OCI-LY3 (cell line): ENCODE results near the gene KDM3B.

ENCODE experiments used
- H2AFZ ChIP-seq: fragments of 200-600, 300-600 bp; shearing (Covaris generic); 2 replicates; pipeline ENCODE4 v1.6.0; 2014; ENCODE audit warnings: antibody characterized with exemption, low read depth, low read length
- H3K27ac ChIP-seq: fragments of 200-600, 300-600 bp; sonication (generic); 2 replicates; pipeline ENCODE4 v1.5.1; 2014; ENCODE audit warnings: mild to moderate bottlenecking, low read length, moderate library complexity, mixed read lengths
- H3K27me3 ChIP-seq: fragments of 200-600, 300-600 bp; sonication (generic); 2 replicates; pipeline ENCODE4 v1.6.1; 2014; ENCODE audit warnings: low read depth, low read length, mixed read lengths
- H3K36me3 ChIP-seq: fragments of 200-600, 300-600 bp; sonication (generic); replicated peaks from 2 replicates; pipeline ENCODE3; 2014; ENCODE audit warnings: low read depth, low read length, mixed read lengths
- H3K4me1 ChIP-seq: fragments of 300-600, 200-600 bp; sonication (generic); 2 replicates; pipeline ENCODE4 v1.6.1; 2014; ENCODE audit warnings: low read length, mixed read lengths
- H3K4me2 ChIP-seq: fragments of 200-600, 300-600 bp; sonication (generic); 2 replicates; pipeline ENCODE4 v1.6.1; 2014; ENCODE audit warnings: low read length, mixed read lengths
- H3K4me3 ChIP-seq: fragments of 300-600, 200-600 bp; sonication (generic); 2 replicates; pipeline ENCODE4 v1.5.1; 2014; ENCODE audit warnings: antibody characterized with exemption, mild to moderate bottlenecking, low read length, moderate library complexity
- H3K79me2 ChIP-seq: fragments of 300-600, 200-600 bp; shearing (Covaris generic); 2 replicates; pipeline ENCODE4 v1.6.1; 2014; ENCODE audit warnings: mild to moderate bottlenecking, low read length, mixed read lengths
- H3K9ac ChIP-seq: fragments of 300-600, 200-600 bp; shearing (Covaris generic); 2 replicates; pipeline ENCODE4 v1.6.0; 2014; ENCODE audit warnings: mild to moderate bottlenecking, low read length, moderate library complexity
- H3K9me3 ChIP-seq: fragments of 200-600, 300-600 bp; shearing (Covaris generic); 2 replicates; pipeline ENCODE4 v1.6.1; 2014; ENCODE audit warnings: low read length, mixed read lengths; ENCODE audit not compliant: insufficient read depth
- H4K20me1 ChIP-seq: fragments of 200-600, 300-600 bp; sonication (generic); 2 replicates; pipeline ENCODE4 v1.6.1; 2016; ENCODE audit warnings: low read length, mixed read lengths; ENCODE audit not compliant: insufficient read depth
- CTCF ChIP-seq: fragments of 200-600, 300-600 bp; sonication (generic); IDR thresholded peaks from 2 replicates; pipeline ENCODE4 v1.5.1; 2014; ENCODE audit warnings: antibody characterized with exemption, low read length, low read depth
- EZH2phosphoT487 ChIP-seq: fragments of 200-600 bp; shearing (Covaris generic); IDR thresholded peaks from 2 replicates; pipeline ENCODE4 v1.6.1; 2018; ENCODE audit warnings: antibody characterized with exemption, mixed run types, low read depth

Gene KDM3B

GRCh38 chr5:138441221-138441620 lies 88.7 kb downstream of the KDM3B start:
- H3K79me2 ChIP-seq, result no peaks in the 10 kb centered on the region
- H3K9me3 ChIP-seq, result no peaks in the 10 kb centered on the region
- H2AFZ ChIP-seq, result no peak overlapping the region
- no peak overlapping the region for H3K9ac ChIP-seq
- TF ChIP-seq EZH2phosphoT487, result no peak
- TF ChIP-seq CTCF, result no peak
- H3K27me3 ChIP-seq, result no peaks in the 10 kb centered on the region
- peaks cover 10% of the 10 kb centered on the region; the same call in 1 of the 2 replicates for H3K4me1 ChIP-seq
- no peak overlapping the region for H3K4me2 ChIP-seq
- no peak overlapping the region for H3K27ac ChIP-seq
- no peak overlapping the region for H3K4me3 ChIP-seq
- no peaks in the 10 kb centered on the region for H4K20me1 ChIP-seq
- H3K36me3 ChIP-seq, result peaks cover under 1% of the 10 kb centered on the region

GRCh38 chr5:138444078-138444773 lies 91.7 kb downstream of the KDM3B start:
- no peaks in the 10 kb centered on the region for H4K20me1 ChIP-seq
- no peaks in the 10 kb centered on the region for H3K79me2 ChIP-seq
- no peak overlapping the region for H3K4me3 ChIP-seq
- H3K4me2 ChIP-seq, result no peak overlapping the region
- no peak overlapping the region for H3K27ac ChIP-seq
- 0 out of 2 replicates have a peak, but pooled peaks cover 6% of the 10 kb centered on the region for H3K4me1 ChIP-seq
- no peaks in the 10 kb centered on the region for H3K9me3 ChIP-seq
- H2AFZ ChIP-seq, result no peak overlapping the region
- H3K9ac ChIP-seq, result no peak overlapping the region
- no peaks in the 10 kb centered on the region for H3K36me3 ChIP-seq
- H3K27me3 ChIP-seq, result no peaks in the 10 kb centered on the region
- TF ChIP-seq CTCF, result no peak
- no peak for TF ChIP-seq EZH2phosphoT487

- Histone ChIP-seq H3K27me3 (no peaks in the 10 kb centered on the region), H2AFZ (no peak overlapping the region), H3K27ac (no peak overlapping the region), H3K79me2 (no peaks in the 10 kb centered on the region), H3K9ac (no peak overlapping the region), H3K36me3 (no peaks in the 10 kb centered on the region), H4K20me1 (no peaks in the 10 kb centered on the region), H3K9me3 (no peaks in the 10 kb centered on the region), H3K4me2 (no peak overlapping the region), H3K4me1 (0 out of 2 replicates have a peak, but pooled peaks cover 6% of the 10 kb centered on the region), H3K4me3 (no peak overlapping the region)
- TF ChIP-seq CTCF (no peak), EZH2phosphoT487 (no peak)
Observed at GRCh38 chr5:138444774-138445546, 92.5 kb downstream of the KDM3B start.

- H3K9ac ChIP-seq, result no peak overlapping the region
Observed at GRCh38 chr5:138445547-138446271, 93.2 kb downstream of the KDM3B start.

More at GRCh38 chr5:138445547-138446271, 93.2 kb downstream of the KDM3B start:
- no peak overlapping the region for H3K4me3 ChIP-seq
- H3K27ac ChIP-seq, result no peak overlapping the region
- no peaks in the 10 kb centered on the region for H3K27me3 ChIP-seq
- no peaks in the 10 kb centered on the region for H3K9me3 ChIP-seq
- no peaks in the 10 kb centered on the region for H3K36me3 ChIP-seq
- H3K4me1 ChIP-seq, result 0 out of 2 replicates have a peak, but pooled peaks cover 6% of the 10 kb centered on the region
- no peaks in the 10 kb centered on the region for H3K79me2 ChIP-seq
- H4K20me1 ChIP-seq, result no peaks in the 10 kb centered on the region
- no peak overlapping the region for H2AFZ ChIP-seq
- no peak overlapping the region for H3K4me2 ChIP-seq
- TF ChIP-seq CTCF (no peak), EZH2phosphoT487 (no peak)
